ENCODE results near the gene L3MBTL4.
"Not testable (repeated sequence)": the region's sequence is repeated elsewhere in the genome, so short reads cannot be mapped to it uniquely, and the experiment has no call there.

L3MBTL4 gene

GRCh38 chr18:6397931-6398566 lies 16.7 kb downstream of the L3MBTL4 start:
- 0 out of 2 replicates have a peak, but pooled peaks have one; percentile 7 for TF ChIP-seq CTCF (IDR thresholded peaks at IDR 0.05; ENCODE audit: control insufficient read depth, extremely low read depth, insufficient read depth)
- DNase-seq (ENCODE audit: low read depth), result no peak
- no peak overlapping the region for H3K4me3 ChIP-seq (ENCODE audit: low read depth, low read length)

GRCh38 chr18:6396847-6397246 lies 17.9 kb downstream of the L3MBTL4 start:
- DNase-seq (ENCODE audit: low read depth), result no peak

GRCh38 chr18:6396276-6396675 lies 18.4 kb downstream of the L3MBTL4 start:
- TF ChIP-seq CTCF (IDR thresholded peaks at IDR 0.05; ENCODE audit: control insufficient read depth, extremely low read depth, insufficient read depth), result no peak
- no peak overlapping the region for H3K4me3 ChIP-seq (ENCODE audit: low read depth, low read length)

More at GRCh38 chr18:6396847-6397246, 17.9 kb downstream of the L3MBTL4 start:
- no peak overlapping the region for H3K4me3 ChIP-seq (ENCODE audit: low read depth, low read length)
- no peak for TF ChIP-seq CTCF (IDR thresholded peaks at IDR 0.05; ENCODE audit: control insufficient read depth, extremely low read depth, insufficient read depth)

GRCh38 chr18:6389005-6389404 lies 25.7 kb downstream of the L3MBTL4 start:
- TF ChIP-seq CTCF (IDR thresholded peaks at IDR 0.05; ENCODE audit: control insufficient read depth, extremely low read depth, insufficient read depth), result no peak
- H3K4me3 ChIP-seq (ENCODE audit: low read depth, low read length), result no peak overlapping the region
- no peak for DNase-seq (ENCODE audit: low read depth)

More at GRCh38 chr18:6396276-6396675, 18.4 kb downstream of the L3MBTL4 start:
- DNase-seq (ENCODE audit: low read depth), result no peak

GRCh38 chr18:6382963-6383362 lies 31.7 kb downstream of the L3MBTL4 start:
- DNase-seq (ENCODE audit: low read depth), result no peak
- no peak for TF ChIP-seq CTCF (IDR thresholded peaks at IDR 0.05; ENCODE audit: control insufficient read depth, extremely low read depth, insufficient read depth)
- no peak overlapping the region for H3K4me3 ChIP-seq (ENCODE audit: low read depth, low read length)

GRCh38 chr18:6377473-6377872 lies 37.2 kb downstream of the L3MBTL4 start:
- not testable (repeated sequence) for H3K4me3 ChIP-seq (ENCODE audit: low read depth, low read length); DNase-seq (ENCODE audit: low read depth)

GRCh38 chr18:6376433-6377229 lies 38.1 kb downstream of the L3MBTL4 start:
- H3K4me3 ChIP-seq (ENCODE audit: low read depth, low read length), result no peak overlapping the region
- DNase-seq (ENCODE audit: low read depth), result no peak
- TF ChIP-seq CTCF (IDR thresholded peaks at IDR 0.05; ENCODE audit: control insufficient read depth, extremely low read depth, insufficient read depth), result no peak
